ENCODE data around the gene PCIF1. TPM values are rescaled to one million over a fixed set of nuclear protein-coding genes. Genes with fewer than 3 reads are reported as not detected.

PCIF1 gene
- total RNA-seq, 1 donor from 2014 or later = 6.3 TPM

DNA sequence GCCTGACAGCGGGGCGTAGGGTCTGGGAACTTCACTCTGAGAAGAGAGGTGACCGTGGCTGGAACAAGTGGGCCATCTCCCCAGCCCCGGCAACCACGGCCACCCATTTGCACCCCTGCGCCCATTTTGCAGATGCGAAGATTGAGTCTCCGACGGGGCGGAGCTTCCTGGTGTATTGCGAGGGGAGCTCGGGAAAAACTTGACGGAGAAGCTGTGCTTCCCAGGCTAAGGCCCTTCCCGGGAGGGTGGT is 36.9 kb downstream of the PCIF1 start:
- no peaks in the 10 kb centered on the region for H3K27me3 ChIP-seq (ENCODE audit: control insufficient read depth, insufficient read depth, low read length)
- peaks cover 29% of the 10 kb centered on the region for H3K36me3 ChIP-seq (ENCODE audit: control insufficient read depth, insufficient read depth, low read length)
- no peak for FAIRE-seq
- TF ChIP-seq, protein P1, sequence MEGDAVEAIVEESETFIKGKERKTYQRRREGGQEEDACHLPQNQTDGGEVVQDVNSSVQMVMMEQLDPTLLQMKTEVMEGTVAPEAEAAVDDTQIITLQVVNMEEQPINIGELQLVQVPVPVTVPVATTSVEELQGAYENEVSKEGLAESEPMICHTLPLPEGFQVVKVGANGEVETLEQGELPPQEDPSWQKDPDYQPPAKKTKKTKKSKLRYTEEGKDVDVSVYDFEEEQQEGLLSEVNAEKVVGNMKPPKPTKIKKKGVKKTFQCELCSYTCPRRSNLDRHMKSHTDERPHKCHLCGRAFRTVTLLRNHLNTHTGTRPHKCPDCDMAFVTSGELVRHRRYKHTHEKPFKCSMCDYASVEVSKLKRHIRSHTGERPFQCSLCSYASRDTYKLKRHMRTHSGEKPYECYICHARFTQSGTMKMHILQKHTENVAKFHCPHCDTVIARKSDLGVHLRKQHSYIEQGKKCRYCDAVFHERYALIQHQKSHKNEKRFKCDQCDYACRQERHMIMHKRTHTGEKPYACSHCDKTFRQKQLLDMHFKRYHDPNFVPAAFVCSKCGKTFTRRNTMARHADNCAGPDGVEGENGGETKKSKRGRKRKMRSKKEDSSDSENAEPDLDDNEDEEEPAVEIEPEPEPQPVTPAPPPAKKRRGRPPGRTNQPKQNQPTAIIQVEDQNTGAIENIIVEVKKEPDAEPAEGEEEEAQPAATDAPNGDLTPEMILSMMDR (IDR thresholded peaks at IDR 0.05; ENCODE audit: insufficient read depth, low read length, severe bottlenecking) = no peak
- DNase-seq (ENCODE audit: low read depth) = no peak
- H3K4me3 ChIP-seq (ENCODE audit: low read depth, low read length) = peak overlapping the region; percentile 94

DNA sequence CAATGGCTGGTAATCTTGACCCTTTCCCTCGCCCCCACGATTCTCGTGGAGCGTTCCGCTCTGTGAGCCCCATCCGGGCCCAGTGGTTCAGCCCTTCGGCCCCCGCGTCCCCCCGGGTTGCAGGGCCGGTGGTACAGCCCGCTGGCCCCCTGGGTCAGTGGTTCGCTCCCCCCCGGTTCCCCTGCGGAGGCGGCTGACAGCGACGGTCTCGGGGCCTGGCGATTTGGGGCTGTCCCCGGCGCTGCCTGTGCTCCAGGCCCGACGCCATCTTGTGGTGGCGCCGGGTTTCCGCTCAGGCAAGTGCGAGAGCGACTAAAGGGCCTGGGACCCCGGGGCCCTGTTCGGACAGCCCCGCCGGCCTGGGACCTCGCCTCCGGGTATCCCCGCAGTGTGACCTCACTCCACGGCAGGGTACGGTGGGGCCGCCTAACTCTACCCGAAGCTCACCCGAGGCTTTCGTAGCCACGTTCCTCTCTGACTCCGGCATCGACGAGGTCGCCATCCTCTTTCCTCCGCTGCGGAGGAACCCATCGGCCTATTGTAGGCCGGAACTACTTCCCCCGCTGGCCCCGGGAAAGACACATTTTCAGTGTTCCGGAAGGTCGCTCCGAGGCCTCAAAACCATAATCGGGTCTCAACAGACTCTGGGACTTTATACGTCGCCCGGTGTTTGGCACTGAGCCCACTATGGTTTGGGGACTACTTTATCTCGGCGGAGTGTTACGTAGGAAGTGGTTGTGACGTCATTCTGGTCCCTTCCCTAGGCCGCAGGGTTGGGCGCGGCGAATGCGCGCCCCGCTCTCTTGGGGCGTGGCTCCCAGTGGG is 37.4 kb downstream of the PCIF1 start, which contains the start of gene ZNF335:
ZNF335 (minus strand) TSS at position 529 of the 825 bp plus-strand sequence. CDS start 793 bp downstream, outside the sequence.
- Histone ChIP-seq H3K36me3 (ENCODE audit: control insufficient read depth, insufficient read depth, low read length) (peaks cover 29% of the 10 kb centered on the region), H3K4me3 (ENCODE audit: low read depth, low read length) (peak within 1 kb of the TSS; percentile 94), H3K27me3 (ENCODE audit: control insufficient read depth, insufficient read depth, low read length) (no peaks in the 10 kb centered on the region)
- TF ChIP-seq, protein P1 (IDR thresholded peaks at IDR 0.05; ENCODE audit: insufficient read depth, low read length, severe bottlenecking) = peak; percentile 52
- peak; percentile 85 for DNase-seq (ENCODE audit: low read depth)
- no peak for FAIRE-seq

DNA sequence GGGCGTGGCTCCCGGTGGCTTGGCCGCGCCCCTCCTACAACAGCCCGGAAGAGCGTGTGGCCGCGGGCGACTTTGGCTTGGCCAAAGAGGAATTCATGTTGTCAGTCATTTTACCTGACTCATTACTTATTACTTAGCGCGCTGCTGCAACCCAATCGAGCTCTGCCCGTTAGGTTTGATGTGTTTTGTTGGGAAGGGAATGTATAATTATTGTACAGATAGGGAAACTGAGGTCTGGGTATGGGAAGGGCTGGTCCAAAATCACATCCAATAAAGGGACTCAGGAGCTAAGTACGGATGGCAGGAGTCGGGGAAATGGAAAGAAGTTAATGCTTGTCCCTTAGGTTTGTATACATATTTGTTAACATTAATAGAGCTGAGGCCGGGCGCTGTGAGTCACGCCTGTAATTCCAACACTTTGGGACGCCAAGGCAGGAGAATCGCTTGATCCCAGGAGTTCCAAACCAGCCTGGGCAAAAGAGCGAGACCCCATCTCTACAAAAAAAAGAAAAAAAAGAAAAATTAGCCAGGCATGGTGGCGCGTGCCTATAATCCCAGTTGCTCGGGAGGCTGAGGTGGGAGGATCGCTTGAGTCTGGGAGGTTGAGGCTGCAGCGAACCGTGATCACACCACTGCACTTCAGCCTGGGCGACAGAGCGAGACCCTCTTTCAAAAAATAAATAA is 38.2 kb downstream of the PCIF1 start:
- FAIRE-seq (no peak), DNase-seq (ENCODE audit: low read depth) (no peak)
- H3K4me3 ChIP-seq (ENCODE audit: low read depth, low read length) = peak overlapping the region; percentile 94
- no peaks in the 10 kb centered on the region for H3K27me3 ChIP-seq (ENCODE audit: control insufficient read depth, insufficient read depth, low read length)
- TF ChIP-seq, protein P1 (IDR thresholded peaks at IDR 0.05; ENCODE audit: insufficient read depth, low read length, severe bottlenecking) = no peak
- H3K36me3 ChIP-seq (ENCODE audit: control insufficient read depth, insufficient read depth, low read length) = peaks cover 21% of the 10 kb centered on the region

DNA sequence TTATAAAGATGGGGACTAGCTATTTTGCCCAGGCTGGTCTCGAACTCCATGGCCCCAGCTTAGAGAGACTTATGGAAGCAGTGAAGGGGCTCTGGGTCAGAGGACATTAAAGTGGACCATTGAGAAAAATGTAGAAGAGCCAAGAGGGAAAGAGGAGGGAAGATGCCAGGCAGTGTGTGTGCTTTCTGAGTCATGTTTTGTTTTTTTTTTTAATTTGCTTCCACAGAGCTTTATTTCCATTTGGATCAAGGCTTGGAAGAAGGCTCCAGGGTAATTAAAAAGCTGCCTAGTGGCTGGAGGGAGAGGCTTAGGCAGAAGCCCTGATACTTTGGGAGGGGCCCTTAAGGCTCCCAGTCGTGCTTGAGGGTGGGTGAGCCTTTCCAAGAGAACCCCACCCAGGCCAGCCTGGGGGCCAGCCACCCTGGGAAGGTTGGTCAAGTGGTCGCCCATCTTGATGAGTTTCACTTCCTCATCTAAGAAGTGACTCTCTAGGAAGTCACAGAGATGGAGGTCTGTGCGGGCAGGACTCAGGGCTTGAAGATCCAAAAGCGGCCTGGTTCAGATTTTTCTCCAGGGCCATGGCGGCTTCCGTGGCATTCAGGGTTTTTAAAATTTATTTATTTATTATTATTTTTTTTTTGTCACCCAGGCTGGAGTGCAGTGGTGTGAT is 40.5 kb downstream of the PCIF1 start:
- DNase-seq (ENCODE audit: low read depth) = no peak
- peaks cover under 1% of the 10 kb centered on the region for H3K36me3 ChIP-seq (ENCODE audit: control insufficient read depth, insufficient read depth, low read length)
- H3K27me3 ChIP-seq (ENCODE audit: control insufficient read depth, insufficient read depth, low read length) = no peaks in the 10 kb centered on the region
- FAIRE-seq = no peak
- H3K4me3 ChIP-seq (ENCODE audit: low read depth, low read length) = no peak overlapping the region
- TF ChIP-seq, protein P1 (IDR thresholded peaks at IDR 0.05; ENCODE audit: insufficient read depth, low read length, severe bottlenecking) = no peak

DNA sequence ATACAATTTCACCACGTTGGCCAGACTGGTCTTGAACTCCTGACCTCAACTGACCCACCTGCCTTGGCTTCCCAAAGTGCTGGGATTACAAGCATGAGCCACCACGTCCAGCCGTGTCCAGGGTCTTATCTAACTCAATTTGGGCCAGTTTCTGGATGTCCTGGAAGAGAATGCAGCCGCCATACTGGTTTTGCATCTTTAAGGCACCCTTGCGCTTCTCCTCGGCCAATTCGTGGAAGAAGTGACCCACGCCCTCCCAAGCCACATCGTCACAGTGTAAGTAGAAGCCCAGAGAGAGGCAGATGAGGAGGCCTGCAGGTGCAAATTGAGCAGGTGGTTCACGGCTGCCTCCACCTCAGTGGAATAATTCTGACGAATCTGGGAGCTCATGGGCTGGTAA is 41.2 kb downstream of the PCIF1 start:
- no peaks in the 10 kb centered on the region for H3K36me3 ChIP-seq (ENCODE audit: control insufficient read depth, insufficient read depth, low read length)
- TF ChIP-seq, protein P1 (IDR thresholded peaks at IDR 0.05; ENCODE audit: insufficient read depth, low read length, severe bottlenecking) = no peak
- no peaks in the 10 kb centered on the region for H3K27me3 ChIP-seq (ENCODE audit: control insufficient read depth, insufficient read depth, low read length)
- DNase-seq (ENCODE audit: low read depth) (no peak), FAIRE-seq (no peak)
- no peak overlapping the region for H3K4me3 ChIP-seq (ENCODE audit: low read depth, low read length)
